HG03060 (cell line): Measurements from ENCODE around the gene NAE1.
"Not testable (repeated sequence)": the region's sequence is repeated elsewhere in the genome, so short reads cannot be mapped to it uniquely, and the experiment has no call there.

Experiments used
- ATAC-seq: cut with Tn5 transposase; IDR thresholded peaks from one replicate; pipeline ENCODE4 v1.9.1; 2021; ENCODE audit warnings: low read depth, moderate number of reproducible peaks; ENCODE audit not compliant: unreplicated experiment

NAE1 gene

GRCh38 chr16:66810391-66810790 lies 20.4 kb downstream of the NAE1 start:
- ATAC-seq = no peak

- no peak for ATAC-seq
Observed at GRCh38 chr16:66809765-66810164, 21.0 kb downstream of the NAE1 start.

DNA sequence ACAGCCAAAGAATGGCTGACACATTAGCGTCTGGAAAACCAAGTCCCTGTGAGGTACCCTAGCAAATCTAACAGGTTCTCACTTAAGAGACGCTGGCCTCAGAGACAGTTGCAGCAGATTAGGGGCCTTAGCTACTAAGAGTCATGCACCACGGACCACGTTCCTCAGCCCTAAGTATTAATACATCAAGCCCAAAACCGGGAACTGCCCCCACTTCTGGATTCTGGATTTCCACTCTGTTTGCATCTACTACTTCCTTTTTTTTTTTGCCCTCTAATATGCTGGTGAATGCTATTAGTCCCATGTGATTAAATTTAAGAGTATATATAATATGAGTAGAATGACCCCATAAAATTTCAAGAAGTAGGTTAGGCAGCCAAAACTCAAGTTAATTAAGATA lies 28.6 kb downstream of the NAE1 start:
- ATAC-seq = no peak

- ATAC-seq = no peak
Observed at GRCh38 chr16:66801320-66802105, 29.3 kb downstream of the NAE1 start, which contains the start of gene TERB1. TERB1 (minus strand) TSS chr16:66801584; CDS start chr16:66796798, 4,786 bp downstream.

- no peak for ATAC-seq
Observed at GRCh38 chr16:66800856-66801255, 29.9 kb downstream of the NAE1 start.

- no peak for ATAC-seq
Observed at GRCh38 chr16:66798161-66798560, 32.6 kb downstream of the NAE1 start.

GRCh38 chr16:66793984-66794383 lies 36.8 kb downstream of the NAE1 start:
- not testable (repeated sequence) for ATAC-seq

DNA sequence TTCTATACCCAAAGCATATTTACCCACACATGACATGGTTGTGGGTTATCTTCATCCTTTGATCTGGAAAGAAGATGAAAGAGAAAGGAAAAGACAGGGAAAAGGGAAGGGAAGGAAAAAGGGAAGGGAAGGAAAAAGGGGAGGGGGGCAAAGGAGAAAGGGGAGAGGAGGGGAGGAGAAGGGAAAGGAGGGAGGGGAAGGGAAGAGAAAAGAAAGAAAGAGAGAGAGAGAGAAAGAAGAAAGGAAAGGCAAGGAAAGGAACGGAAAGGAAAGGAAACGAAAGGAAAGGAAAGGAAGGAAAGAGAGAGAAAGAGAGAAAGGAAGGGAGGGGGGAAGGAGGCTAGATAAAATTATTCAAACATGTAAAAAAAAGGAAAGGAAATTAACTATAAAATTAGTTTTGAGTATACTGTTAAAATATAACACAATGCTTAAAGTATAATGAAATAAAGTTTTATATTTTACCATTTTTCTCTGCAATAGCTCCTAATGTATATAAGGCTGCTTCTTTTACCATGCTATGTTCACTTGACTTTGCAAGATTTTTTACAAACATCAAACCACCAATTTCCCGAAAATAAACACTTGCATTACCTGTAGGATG lies 40.5 kb downstream of the NAE1 start:
- no peak for ATAC-seq

- no peak for ATAC-seq
Observed at GRCh38 chr16:66787427-66787826, 43.3 kb downstream of the NAE1 start.

DNA sequence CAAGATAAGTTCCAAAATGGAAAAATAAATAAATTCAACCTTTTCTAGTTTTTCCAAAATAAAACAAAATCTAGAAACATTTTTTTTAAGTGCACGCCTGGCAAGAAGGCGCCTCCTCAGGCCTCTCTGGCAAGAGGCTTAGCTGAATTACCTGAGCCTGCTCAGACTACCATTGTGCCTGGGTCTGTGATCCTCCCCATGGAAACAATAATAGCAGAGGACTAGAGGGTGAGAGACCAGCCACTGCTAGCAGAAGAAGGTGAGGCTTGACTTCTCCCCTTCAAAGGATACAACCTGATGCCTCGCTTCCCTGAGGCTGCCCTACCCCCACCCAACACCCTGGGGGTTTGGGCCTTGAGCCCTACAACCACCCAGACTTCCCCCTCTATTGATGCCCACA lies 44.2 kb downstream of the NAE1 start:
- no peak for ATAC-seq

- no peak for ATAC-seq
Observed at GRCh38 chr16:66776457-66776856, 54.3 kb downstream of the NAE1 start.

DNA sequence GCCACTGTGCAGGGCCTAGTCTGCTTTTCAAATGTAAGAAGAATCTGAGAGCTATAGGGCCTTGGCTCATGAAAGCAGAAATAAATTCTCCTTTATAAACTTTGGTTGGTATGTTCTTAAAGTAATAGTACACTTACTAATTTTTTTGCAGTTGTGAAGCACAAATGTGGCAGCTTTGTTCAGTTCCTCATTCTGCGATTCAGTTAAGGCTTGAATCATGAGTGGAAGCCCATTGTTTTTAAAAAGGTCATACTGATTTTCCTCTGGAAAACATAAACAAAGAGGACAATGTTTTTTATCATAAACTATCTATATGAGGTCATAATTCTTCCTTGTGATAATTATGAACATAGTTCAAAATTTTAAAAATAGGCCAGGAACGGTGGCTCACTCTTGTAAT lies 55.8 kb downstream of the NAE1 start:
- no peak for ATAC-seq

DNA sequence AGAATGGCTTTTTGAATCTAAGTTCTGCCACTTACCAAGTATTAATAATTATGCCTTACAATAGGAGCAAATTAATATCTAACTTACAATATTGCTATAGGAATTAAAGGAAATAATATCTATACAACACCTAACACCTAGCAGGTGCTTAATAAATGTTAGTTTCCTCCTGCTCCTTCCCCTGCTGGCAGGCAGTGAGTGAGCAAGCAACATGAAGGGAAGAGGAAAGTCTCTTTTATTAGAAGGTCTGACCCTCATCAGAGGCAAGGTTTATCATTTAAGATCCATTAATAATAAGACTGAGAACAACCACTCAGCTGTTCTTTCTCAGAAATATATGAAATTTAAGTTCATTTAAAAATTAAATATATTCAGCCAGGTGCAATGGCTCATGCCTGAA lies 72.7 kb downstream of the NAE1 start:
- ATAC-seq = no peak

GRCh38 chr16:66754819-66755218 lies 76.0 kb downstream of the NAE1 start:
- no peak for ATAC-seq

DNA sequence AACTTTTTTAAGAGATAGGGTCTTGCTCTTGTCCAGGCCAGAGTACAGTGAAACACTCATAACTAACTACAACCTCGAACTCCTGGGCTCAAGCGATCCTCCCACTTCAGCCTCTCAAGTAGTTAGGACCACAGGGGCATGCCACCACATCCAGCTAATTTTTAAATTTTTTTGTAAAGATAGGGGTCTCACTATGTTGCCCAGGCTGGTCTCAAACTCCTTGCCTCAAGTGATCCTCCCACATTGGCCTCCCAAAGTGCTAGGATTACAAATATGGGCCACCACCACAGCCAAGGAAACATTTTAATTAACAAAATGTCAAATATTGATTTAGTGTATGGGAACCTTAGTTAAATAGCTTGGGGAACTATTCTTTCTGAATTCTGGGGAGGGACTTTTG lies 76.6 kb downstream of the NAE1 start:
- no peak for ATAC-seq

- no peak for ATAC-seq
Observed at GRCh38 chr16:66752958-66753357, 77.8 kb downstream of the NAE1 start.
